Measurements from ENCODE around the gene KNSTRN. TPM values are rescaled to one million over a fixed set of nuclear protein-coding genes. Genes with fewer than 3 reads are reported as not detected.

Gene KNSTRN
- total RNA-seq, 1 experiment from 2014 or later, result 115 TPM

DNA sequence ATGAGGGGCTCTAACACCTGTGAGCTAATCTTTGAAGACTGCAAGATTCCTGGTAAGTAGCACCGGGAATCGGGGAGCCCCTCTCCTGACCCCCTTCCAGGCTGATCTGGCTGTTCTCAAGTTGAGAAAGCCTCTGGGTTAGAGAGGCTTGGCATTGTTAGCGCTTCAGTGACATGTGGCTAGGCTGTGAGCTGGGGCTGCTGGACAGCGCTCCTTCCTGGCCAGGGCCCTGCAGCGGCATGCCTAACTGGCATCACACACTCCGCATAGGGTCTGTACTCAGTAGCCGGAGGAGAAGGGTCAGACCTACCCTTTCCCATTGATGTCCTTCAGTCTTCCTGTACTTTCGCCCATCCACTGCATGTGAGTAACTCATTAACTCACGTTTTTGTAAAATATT, 30.5 kb downstream of the KNSTRN start:
- H3K4me3 ChIP-seq (ENCODE audit: low read depth, low read length, poor library complexity, severe bottlenecking), result no peak overlapping the region
- H3K27me3 ChIP-seq (replicated peaks; ENCODE audit: insufficient read depth, low read depth, low read length, poor library complexity), result no peaks in the 10 kb centered on the region
- no TSS peak for BruUV-seq (replicated peaks)
- peaks cover 71% of the 10 kb centered on the region for H3K36me3 ChIP-seq (ENCODE audit: insufficient read depth, low read length, poor library complexity, severe bottlenecking)
- H3K9me3 ChIP-seq (ENCODE audit: low read depth, low read length, poor library complexity, severe bottlenecking), result no peaks in the 10 kb centered on the region
- intact Hi-C loops (cut with micrococcal nuclease; ENCODE audit: unreplicated experiment), result no loop called here
- POLR2A ChIA-PET (ENCODE audit: low non-redundant PET), result no interaction called here
- H3K4me1 ChIP-seq (ENCODE audit: insufficient read depth, low read length, poor library complexity, severe bottlenecking), result no peaks in the 10 kb centered on the region
- no peak for DNase-seq (ENCODE audit: low spot score)
- no peak for TF ChIP-seq CTCF (conservative IDR thresholded peaks at IDR 0.05; ENCODE audit: low read depth, low read length)
- TF ChIP-seq EZH2 (IDR thresholded peaks at IDR 0.05; ENCODE audit: borderline replicate concordance, low read depth, low read length, poor library complexity, severe bottlenecking), result no peak
- no peak overlapping the region for H3K27ac ChIP-seq (ENCODE audit: low read depth, low read length, poor library complexity, severe bottlenecking)
- CTCF ChIA-PET, result no interaction called here

GRCh38 chr15:40414816-40415215, 32.3 kb downstream of the KNSTRN start:
- H3K27me3 ChIP-seq (replicated peaks; ENCODE audit: insufficient read depth, low read depth, low read length, poor library complexity), result no peaks in the 10 kb centered on the region
- H3K36me3 ChIP-seq (ENCODE audit: insufficient read depth, low read length, poor library complexity, severe bottlenecking), result peaks cover 60% of the 10 kb centered on the region
- ChIA-PET POLR2A (ENCODE audit: low non-redundant PET) (no interaction called here), CTCF (no interaction called here)
- no peaks in the 10 kb centered on the region for H3K9me3 ChIP-seq (ENCODE audit: low read depth, low read length, poor library complexity, severe bottlenecking)
- no TSS peak for BruUV-seq (replicated peaks)
- TF ChIP-seq EZH2 (IDR thresholded peaks at IDR 0.05; ENCODE audit: borderline replicate concordance, low read depth, low read length, poor library complexity, severe bottlenecking) (no peak), CTCF (conservative IDR thresholded peaks at IDR 0.05; ENCODE audit: low read depth, low read length) (no peak)
- no peak overlapping the region for H3K27ac ChIP-seq (ENCODE audit: low read depth, low read length, poor library complexity, severe bottlenecking)
- no peaks in the 10 kb centered on the region for H3K4me1 ChIP-seq (ENCODE audit: insufficient read depth, low read length, poor library complexity, severe bottlenecking)
- no peak for DNase-seq (ENCODE audit: low spot score)
- intact Hi-C loops (cut with micrococcal nuclease; ENCODE audit: unreplicated experiment), result no loop called here
- H3K4me3 ChIP-seq (ENCODE audit: low read depth, low read length, poor library complexity, severe bottlenecking), result no peak overlapping the region

- no peak for TF ChIP-seq CTCF (conservative IDR thresholded peaks at IDR 0.05; ENCODE audit: low read depth, low read length)
- no peak for TF ChIP-seq EZH2 (IDR thresholded peaks at IDR 0.05; ENCODE audit: borderline replicate concordance, low read depth, low read length, poor library complexity, severe bottlenecking)
- H3K27ac ChIP-seq (ENCODE audit: low read depth, low read length, poor library complexity, severe bottlenecking), result no peak overlapping the region
- H3K36me3 ChIP-seq (ENCODE audit: insufficient read depth, low read length, poor library complexity, severe bottlenecking), result peaks cover 58% of the 10 kb centered on the region
- no TSS peak for BruUV-seq (replicated peaks)
- intact Hi-C loops (cut with micrococcal nuclease; ENCODE audit: unreplicated experiment), result no loop called here
- no peaks in the 10 kb centered on the region for H3K27me3 ChIP-seq (replicated peaks; ENCODE audit: insufficient read depth, low read depth, low read length, poor library complexity)
- H3K4me1 ChIP-seq (ENCODE audit: insufficient read depth, low read length, poor library complexity, severe bottlenecking), result no peaks in the 10 kb centered on the region
- H3K9me3 ChIP-seq (ENCODE audit: low read depth, low read length, poor library complexity, severe bottlenecking), result no peaks in the 10 kb centered on the region
- POLR2A ChIA-PET (ENCODE audit: low non-redundant PET), result no interaction called here
- CTCF ChIA-PET, result no interaction called here
- no peak overlapping the region for H3K4me3 ChIP-seq (ENCODE audit: low read depth, low read length, poor library complexity, severe bottlenecking)
- DNase-seq (ENCODE audit: low spot score), result no peak
Observed at GRCh38 chr15:40415226-40415625, 32.7 kb downstream of the KNSTRN start.
